BJ (cell line): ENCODE data around the gene ASNSD1. TPM values are rescaled to one million over a fixed set of nuclear protein-coding genes. Genes with fewer than 3 reads are reported as not detected.
"Not testable (repeated sequence)": the region's sequence is repeated elsewhere in the genome, so short reads cannot be mapped to it uniquely, and the experiment has no call there.

Source experiments
- CTCF ChIA-PET: fragments of 350-600 bp; formaldehyde crosslinking; extraction: SDS; loops from one replicate; lab custom pipeline; 2021; ENCODE audit warnings: antibody characterized with exemption, inconsistent platforms; lab: Yijun Ruan, JAX
- POLR2A ChIA-PET: fragments of 300-600 bp; sonication (Branson Sonifier 250); formaldehyde crosslinking; extraction: SDS; loops from one replicate; lab custom pipeline; 2021; ENCODE audit warnings: antibody characterized with exemption; lab: Charles Lee
- DNase-seq: peaks from one replicate; pipeline ENCODE4 v3.0.0-alpha.2; 2011; ENCODE audit warnings: low read depth
- H3K27me3 ChIP-seq: 2 replicates; pipeline ENCODE4 v1.6.0; 2011; ENCODE audit warnings: low read length; ENCODE audit not compliant: control insufficient read depth, insufficient read depth
- H3K36me3 ChIP-seq: 2 replicates; pipeline ENCODE4 v1.5.1; 2011; ENCODE audit warnings: low read length; ENCODE audit not compliant: control insufficient read depth, insufficient read depth
- H3K4me3 ChIP-seq: 2 replicates; pipeline ENCODE4 v1.5.1; 2011; ENCODE audit warnings: low read depth, mild to moderate bottlenecking, control low read depth, low read length
- polyA plus RNA-seq: library from polyadenylated mRNA; depleted of rRNA; stranded (reverse); fragments of >200 nt; gene quantifications from 2 replicates; pipeline ENCODE4 v1.2.3, GENCODE V29; 2011; rRNA removed
- TF ChIP-seq, protein P1 (sequence below): IDR thresholded peaks from 2 replicates; pipeline ENCODE4 v1.5.1; 2011; ENCODE audit warnings: low read depth, mild to moderate bottlenecking, control low read depth, inconsistent platforms, low read length, moderate library complexity; ENCODE audit not compliant: insufficient read depth

The ASNSD1 gene
- polyA plus RNA-seq, 1 experiment: 24.1 TPM

DNA sequence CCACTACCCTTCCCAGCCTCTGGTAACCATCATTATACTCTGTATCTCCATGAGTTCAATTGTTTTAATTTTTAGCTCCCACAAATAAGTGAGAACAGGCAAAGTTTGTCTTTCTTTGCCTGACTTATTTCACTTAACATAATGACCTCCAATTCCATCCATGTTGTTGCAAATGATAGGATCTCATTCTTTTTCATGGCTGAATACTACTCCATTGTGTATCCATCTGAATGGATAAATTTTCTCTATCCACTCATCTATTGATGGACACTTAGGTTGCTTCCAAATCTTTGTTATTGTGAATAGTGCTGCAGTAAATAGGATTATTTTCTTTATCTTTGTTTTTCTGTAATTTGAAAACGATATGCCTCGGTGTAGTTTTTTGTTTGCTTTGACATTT is 39.4 kb downstream of the ASNSD1 start:
- ChIA-PET CTCF (interaction anchor here (1.1 to 5.3 kb wide), 2 partner anchors 26 to 40 kb away, joined by 3 to 31 read pairs; partner anchors contain the start of genes ANKAR and ASNSD1), POLR2A (no interaction called here)
- no peaks in the 10 kb centered on the region for H3K27me3 ChIP-seq
- TF ChIP-seq, protein P1, sequence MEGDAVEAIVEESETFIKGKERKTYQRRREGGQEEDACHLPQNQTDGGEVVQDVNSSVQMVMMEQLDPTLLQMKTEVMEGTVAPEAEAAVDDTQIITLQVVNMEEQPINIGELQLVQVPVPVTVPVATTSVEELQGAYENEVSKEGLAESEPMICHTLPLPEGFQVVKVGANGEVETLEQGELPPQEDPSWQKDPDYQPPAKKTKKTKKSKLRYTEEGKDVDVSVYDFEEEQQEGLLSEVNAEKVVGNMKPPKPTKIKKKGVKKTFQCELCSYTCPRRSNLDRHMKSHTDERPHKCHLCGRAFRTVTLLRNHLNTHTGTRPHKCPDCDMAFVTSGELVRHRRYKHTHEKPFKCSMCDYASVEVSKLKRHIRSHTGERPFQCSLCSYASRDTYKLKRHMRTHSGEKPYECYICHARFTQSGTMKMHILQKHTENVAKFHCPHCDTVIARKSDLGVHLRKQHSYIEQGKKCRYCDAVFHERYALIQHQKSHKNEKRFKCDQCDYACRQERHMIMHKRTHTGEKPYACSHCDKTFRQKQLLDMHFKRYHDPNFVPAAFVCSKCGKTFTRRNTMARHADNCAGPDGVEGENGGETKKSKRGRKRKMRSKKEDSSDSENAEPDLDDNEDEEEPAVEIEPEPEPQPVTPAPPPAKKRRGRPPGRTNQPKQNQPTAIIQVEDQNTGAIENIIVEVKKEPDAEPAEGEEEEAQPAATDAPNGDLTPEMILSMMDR: no peak
- no peak overlapping the region for H3K4me3 ChIP-seq
- DNase-seq: no peak
- no peaks in the 10 kb centered on the region for H3K36me3 ChIP-seq

DNA sequence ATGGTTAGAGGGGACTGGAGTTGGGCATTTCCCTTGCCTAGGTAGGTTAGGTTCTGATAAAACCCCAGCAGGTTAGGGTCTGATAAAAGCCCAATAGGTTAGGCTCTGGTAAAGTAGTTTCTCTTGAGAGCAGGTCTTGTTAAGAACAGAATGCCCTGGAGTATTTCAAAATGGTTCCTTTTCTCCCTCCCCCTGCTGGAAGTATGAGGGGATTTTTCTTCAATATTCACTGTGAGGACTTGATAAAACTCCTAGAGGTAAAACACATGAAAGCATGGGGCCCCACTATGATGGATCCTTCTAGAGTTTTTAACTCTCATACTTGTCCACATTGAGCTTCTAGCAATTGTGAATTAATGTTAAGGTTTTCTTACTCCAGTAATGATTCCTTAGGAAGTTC is 40.8 kb downstream of the ASNSD1 start:
- no peak for DNase-seq
- ChIA-PET CTCF (interaction anchor here (1.8 to 5.3 kb wide), 2 partner anchors 27 to 41 kb away, joined by 7 to 31 read pairs; partner anchors contain the start of genes ANKAR and ASNSD1), POLR2A (no interaction called here)
- H3K36me3 ChIP-seq: no peaks in the 10 kb centered on the region
- TF ChIP-seq, protein P1: no peak
- H3K27me3 ChIP-seq: no peaks in the 10 kb centered on the region
- no peak overlapping the region for H3K4me3 ChIP-seq

DNA sequence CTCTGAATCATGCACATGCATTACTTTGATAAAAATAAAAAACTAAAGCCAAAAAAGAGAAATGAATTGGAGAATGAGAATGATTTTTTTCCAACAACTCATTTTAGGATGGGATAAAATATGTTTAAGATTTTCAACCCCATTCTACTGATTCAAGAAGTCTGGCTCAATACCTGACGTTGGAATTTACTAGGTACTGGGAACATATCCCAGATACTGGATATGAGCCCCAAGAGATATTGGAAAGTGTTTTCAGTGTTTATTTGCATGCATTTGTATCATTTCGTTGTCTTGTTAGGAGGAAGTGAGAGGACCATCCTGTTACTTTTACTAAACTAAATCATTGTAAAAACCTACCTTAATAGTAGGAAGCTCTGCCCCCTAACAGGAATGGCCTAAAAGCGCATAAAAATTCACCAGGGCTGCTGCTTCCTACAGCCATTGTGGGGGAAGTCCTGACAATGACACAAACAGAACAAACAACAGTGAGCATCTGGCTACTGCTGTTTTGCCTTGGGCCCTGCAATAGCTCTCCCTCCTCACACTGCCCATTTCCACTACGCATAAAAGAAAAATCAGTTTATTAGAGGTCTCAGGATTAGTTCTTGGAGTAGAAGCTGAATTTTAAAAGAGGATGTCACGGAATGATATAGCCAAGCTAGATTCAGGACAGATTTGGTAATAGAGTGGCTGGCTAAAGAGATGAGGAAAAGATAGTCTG is 48.4 kb downstream of the ASNSD1 start:
- Histone ChIP-seq H3K4me3 (no peak overlapping the region), H3K27me3 (no peaks in the 10 kb centered on the region), H3K36me3 (peaks cover 1% of the 10 kb centered on the region; the same call in 1 of the 2 replicates)
- TF ChIP-seq, protein P1: no peak
- ChIA-PET POLR2A (no interaction called here), CTCF (interaction anchor here (1.3 to 1.4 kb wide), 3 partner anchors 11 to 38 kb away, joined by 4 read pairs; no protein-coding TSS in a partner anchor)
- no peak for DNase-seq

DNA sequence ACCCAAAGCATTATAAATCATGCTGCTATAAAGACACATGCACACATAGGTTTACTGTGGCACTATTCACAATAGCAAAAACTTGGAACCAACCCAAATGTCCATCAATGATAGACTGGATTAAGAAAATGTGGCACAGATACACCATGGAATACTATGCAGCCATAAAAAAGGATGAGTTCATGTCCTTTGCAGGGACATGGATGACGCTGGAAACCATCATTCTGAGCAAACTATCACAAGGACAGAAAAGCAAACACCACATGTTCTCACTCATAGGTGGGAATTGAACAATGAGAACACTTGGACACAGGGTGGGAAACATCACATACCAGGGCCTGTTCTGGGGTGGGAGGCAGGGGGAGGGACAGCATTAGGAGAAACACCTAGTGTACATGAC is 56.3 kb downstream of the ASNSD1 start:
- H3K27me3 ChIP-seq, H3K36me3 ChIP-seq, POLR2A ChIA-PET, H3K4me3 ChIP-seq, CTCF ChIA-PET, DNase-seq: not testable (repeated sequence)

DNA sequence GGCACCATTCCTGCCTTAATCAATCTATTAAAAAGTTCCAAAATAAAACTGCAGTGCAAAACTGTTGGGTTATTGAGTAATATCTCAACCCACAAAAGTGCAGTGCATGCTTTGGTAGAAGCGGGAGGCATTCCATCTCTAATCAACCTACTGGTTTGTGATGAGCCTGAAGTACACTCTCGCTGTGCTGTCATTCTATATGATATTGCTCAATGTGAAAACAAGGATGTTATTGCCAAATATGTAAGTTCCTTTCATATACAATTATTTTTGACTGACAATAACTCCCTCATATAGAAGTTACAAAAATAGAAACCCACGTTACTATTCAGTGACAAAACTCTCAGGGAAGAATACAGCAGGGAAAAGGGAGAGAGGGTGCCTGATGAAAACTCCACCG is 58.3 kb downstream of the ASNSD1 start:
- TF ChIP-seq, protein P1: no peak
- no peaks in the 10 kb centered on the region for H3K36me3 ChIP-seq
- ChIA-PET POLR2A (no interaction called here), CTCF (no interaction called here)
- H3K4me3 ChIP-seq: no peak overlapping the region
- no peaks in the 10 kb centered on the region for H3K27me3 ChIP-seq
- no peak for DNase-seq

Other genes with a start within 250 kb of the ASNSD1 start
- gene WDR75, start 220.0 kb upstream of the ASNSD1 start, polyA plus RNA-seq: 30.7 and 50.9 TPM in 2 replicates
- 0.47 and 0.83 TPM in 2 replicates for gene SLC40A1, start 80.7 kb upstream of the ASNSD1 start, polyA plus RNA-seq
- 1.9 and 2.4 TPM in 2 replicates for gene ANKAR, start 13.2 kb downstream of the ASNSD1 start, polyA plus RNA-seq
- 3.2 and 5.3 TPM in 2 replicates for gene OSGEPL1, start 101.3 kb downstream of the ASNSD1 start, polyA plus RNA-seq
- 39.6 and 77.5 TPM in 2 replicates for gene ORMDL1, start 122.9 kb downstream of the ASNSD1 start, polyA plus RNA-seq
- gene PMS1, start 123.0 kb downstream of the ASNSD1 start, polyA plus RNA-seq: 5.4 and 8.3 TPM in 2 replicates